CD14-positive monocyte (primary cell): ENCODE measurements around the gene MICAL1. TPM values are rescaled to one million over a fixed set of nuclear protein-coding genes. Genes with fewer than 3 reads are reported as not detected.

Experiments
- DNase-seq, 3 donors: peaks; one replicate each; pipeline ENCODE4 v3.0.0-alpha.2; 2011 to 2022
- H2AFZ ChIP-seq: 2 replicates; pipeline ENCODE4 v1.6.0; 2012; ENCODE audit warnings: mild to moderate bottlenecking, low read depth, low read length, inconsistent platforms; ENCODE audit not compliant: insufficient read depth, poor library complexity, severe bottlenecking
- H3K27ac ChIP-seq, 2 donors: 1 replicate in 1 of 2; 2 replicates in 1 of 2; pipeline ENCODE4 v1.5.1; 2012 to 2013; ENCODE audit warnings: low read length in 2 of 2, control low read depth in 1 of 2, inconsistent platforms in 1 of 2, low read depth in 1 of 2, mild to moderate bottlenecking in 1 of 2
- H3K27me3 ChIP-seq, 2 donors: one replicate each; pipeline versions ENCODE4 v1.6.0 to v1.6.1; 2011 to 2013; ENCODE audit warnings: low read length in 2 of 2; ENCODE audit not compliant: control insufficient read depth in 2 of 2, insufficient read depth in 2 of 2
- H3K36me3 ChIP-seq, 2 donors: replicated peaks in 1 of 2; 1 replicate in 1 of 2; 2 replicates in 1 of 2; pipeline versions ENCODE4 v1.5.1 to v1.6.1; 2012 to 2013; ENCODE audit warnings: low read length in 2 of 2, control low read depth in 1 of 2, inconsistent platforms in 1 of 2, mild to moderate bottlenecking in 1 of 2; ENCODE audit not compliant: insufficient read depth in 2 of 2, control insufficient read depth in 1 of 2
- H3K4me1 ChIP-seq, 2 donors: 1 replicate in 1 of 2; 2 replicates in 1 of 2; pipeline versions ENCODE4 v1.5.1 to v1.6.1; 2012 to 2013; ENCODE audit warnings: low read length in 2 of 2, control low read depth in 1 of 2, inconsistent platforms in 1 of 2, mild to moderate bottlenecking in 1 of 2, moderate library complexity in 1 of 2; ENCODE audit not compliant: insufficient read depth in 2 of 2, control insufficient read depth in 1 of 2
- H3K4me2 ChIP-seq: replicated peaks from 2 replicates; pipeline ENCODE3; 2012; ENCODE audit warnings: low read length, moderate library complexity, mild to moderate bottlenecking; ENCODE audit not compliant: poor library complexity, severe bottlenecking; ENCODE audit errors: extremely low read depth
- H3K4me3 ChIP-seq, 3 experiments: fragments of 200-600 bp in 1 of 3; sonication (generic) in 1 of 3; replicated peaks in 1 of 3; 1 replicate in 2 of 3; 2 replicates in 1 of 3; pipeline ENCODE4 v1.5.1; 2011 to 2013; ENCODE audit warnings: low read length in 3 of 3, mild to moderate bottlenecking in 3 of 3, control low read depth in 2 of 3, low read depth in 2 of 3, inconsistent platforms in 1 of 3, moderate library complexity in 1 of 3
- H3K79me2 ChIP-seq: 2 replicates; pipeline ENCODE4 v1.6.0; 2012; ENCODE audit warnings: mild to moderate bottlenecking, control low read depth, inconsistent platforms, low read length, moderate library complexity; ENCODE audit not compliant: insufficient read depth
- H3K9ac ChIP-seq: 2 replicates; pipeline ENCODE4 v1.6.0; 2017; ENCODE audit warnings: low read length, mild to moderate bottlenecking; ENCODE audit not compliant: insufficient read depth, poor library complexity, severe bottlenecking
- H3K9me3 ChIP-seq, 2 donors: replicated peaks in 1 of 2; 1 replicate in 1 of 2; 2 replicates in 1 of 2; pipeline versions ENCODE4 v1.5.1 to v1.6.1; 2012 to 2013; ENCODE audit warnings: low read length in 2 of 2, control low read depth in 1 of 2; ENCODE audit not compliant: control insufficient read depth in 1 of 2, insufficient read depth in 1 of 2
- H4K20me1 ChIP-seq: 2 replicates; pipeline ENCODE4 v1.6.0; 2012; ENCODE audit warnings: mild to moderate bottlenecking, low read length, control low read depth, moderate library complexity; ENCODE audit not compliant: insufficient read depth
- H3K27ac Mint-ChIP-seq, 7 donors: one replicate each; pipeline ENCODE4 v1.8.0; 2020; ENCODE audit warnings: mild to moderate bottlenecking in 7 of 7, mixed read lengths in 7 of 7, moderate library complexity in 6 of 7, inconsistent platforms in 2 of 7
- H3K27me3 Mint-ChIP-seq, 3 donors: one replicate each; pipeline ENCODE4 v1.8.0; 2021 to 2022; ENCODE audit warnings: low read depth in 3 of 3, mild to moderate bottlenecking in 3 of 3, mixed read lengths in 3 of 3, moderate library complexity in 3 of 3, inconsistent platforms in 1 of 3
- H3K36me3 Mint-ChIP-seq, 2 donors: one replicate each; pipeline ENCODE4 v1.8.0; 2020; ENCODE audit warnings: mixed read lengths in 2 of 2, inconsistent platforms in 1 of 2, mild to moderate bottlenecking in 1 of 2
- H3K4me1 Mint-ChIP-seq: one replicate; pipeline ENCODE4 v1.8.0; 2020; ENCODE audit warnings: mild to moderate bottlenecking, mixed read lengths
- H3K4me3 Mint-ChIP-seq, 2 donors: one replicate each; pipeline ENCODE4 v1.8.0; 2020; ENCODE audit warnings: mild to moderate bottlenecking in 2 of 2, mixed read lengths in 2 of 2, moderate library complexity in 1 of 2
- H3K9me3 Mint-ChIP-seq, 7 donors: one replicate each; pipeline ENCODE4 v1.8.0; 2020 to 2022; ENCODE audit warnings: mixed read lengths in 7 of 7, mild to moderate bottlenecking in 6 of 7, moderate library complexity in 6 of 7, inconsistent platforms in 2 of 7
- CTCF ChIP-seq: fragments of 200-600 bp; IDR thresholded peaks from one replicate; pipeline ENCODE4 v1.8.0; 2022; ENCODE audit warnings: antibody characterized with exemption, mild to moderate bottlenecking
- WGBS: methylation state at CpG from one replicate; pipeline ENCODE4 v1.1.5; 2013; ENCODE audit warnings: missing lambda C conversion rate; ENCODE audit not compliant: insufficient coverage; 5-methylcytosine and 5-hydroxymethylcytosine counted together
- intact Hi-C, 2 donors: fragments of 100-400 bp; cut with micrococcal nuclease; formaldehyde crosslinking; loops; one replicate each; pipeline versions ENCODE4 v1.15.0 to v1.15.1; 2023
- polyA plus RNA-seq, 3 donors: library from polyadenylated mRNA; depleted of rRNA in 1 of 3; unstranded in 2 of 3; stranded (reverse) in 1 of 3; fragments of 300-500 nt in 2 of 3; fragments of >200 nt in 1 of 3; fragmentation: Illumina TruSeq in 2 of 3; gene quantifications; 1 replicate in 2 of 3; 2 replicates in 1 of 3; pipeline ENCODE4 v1.2.3, GENCODE V29; 2012 to 2021

MICAL1 gene
- polyA plus RNA-seq, 3 donors, result 7.5 to 227 (median 13.2) TPM

DNA sequence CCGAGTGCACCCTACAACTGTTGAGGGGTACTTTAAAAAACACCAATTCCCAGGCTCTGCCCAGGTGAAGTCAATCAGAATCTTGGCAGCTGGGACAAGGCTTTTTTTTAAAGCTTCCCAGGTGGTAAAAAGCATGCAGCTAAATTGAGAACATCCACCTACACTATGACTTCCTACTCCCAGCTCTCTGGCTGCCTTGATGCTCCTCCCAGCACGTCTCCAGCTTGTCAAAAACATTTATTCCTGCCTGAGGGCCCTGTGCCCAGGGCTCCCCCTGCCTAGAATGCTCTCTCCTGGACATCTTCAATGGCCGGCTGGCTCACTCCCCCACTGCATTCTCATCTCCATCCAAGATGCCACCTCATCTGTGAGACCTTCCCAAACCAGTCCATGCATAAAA lies 17.5 kb upstream of the MICAL1 start:
- H3K79me2 ChIP-seq, result peaks cover 20% of the 10 kb centered on the region
- intact Hi-C loops, result no loop called here
- TF ChIP-seq CTCF, result no peak
- H3K27me3 ChIP-seq, result no peaks in the 10 kb centered on the region
- H3K9ac ChIP-seq, result no peak overlapping the region
- H3K4me3 ChIP-seq, result no peak overlapping the region
- no peak overlapping the region for H3K4me3 Mint-ChIP-seq
- H3K27ac ChIP-seq, result no peak overlapping the region
- no peak for DNase-seq
- peaks cover 29% of the 10 kb centered on the region for H4K20me1 ChIP-seq
- H3K9me3 Mint-ChIP-seq, result no peaks in the 10 kb centered on the region
- peak overlapping the region in 2 of 7 donors; percentile 21 to 47 for H3K27ac Mint-ChIP-seq
- H3K4me1 Mint-ChIP-seq, result peaks cover 17% of the 10 kb centered on the region
- peaks cover 74 to 100% of the 10 kb centered on the region in 2 donors for H3K36me3 ChIP-seq
- no peaks in the 10 kb centered on the region for H3K9me3 ChIP-seq
- no peak overlapping the region for H3K4me2 ChIP-seq
- no peaks in the 10 kb centered on the region for H3K4me1 ChIP-seq
- peaks cover 88 to 94% of the 10 kb centered on the region in 2 donors for H3K36me3 Mint-ChIP-seq
- WGBS, result 100% methylated on average over 3 of the region's 3 CpGs
- H3K27me3 Mint-ChIP-seq, result peaks cover 0 to 2% (median 0%) of the 10 kb centered on the region in 3 donors
- H2AFZ ChIP-seq, result no peak overlapping the region

DNA sequence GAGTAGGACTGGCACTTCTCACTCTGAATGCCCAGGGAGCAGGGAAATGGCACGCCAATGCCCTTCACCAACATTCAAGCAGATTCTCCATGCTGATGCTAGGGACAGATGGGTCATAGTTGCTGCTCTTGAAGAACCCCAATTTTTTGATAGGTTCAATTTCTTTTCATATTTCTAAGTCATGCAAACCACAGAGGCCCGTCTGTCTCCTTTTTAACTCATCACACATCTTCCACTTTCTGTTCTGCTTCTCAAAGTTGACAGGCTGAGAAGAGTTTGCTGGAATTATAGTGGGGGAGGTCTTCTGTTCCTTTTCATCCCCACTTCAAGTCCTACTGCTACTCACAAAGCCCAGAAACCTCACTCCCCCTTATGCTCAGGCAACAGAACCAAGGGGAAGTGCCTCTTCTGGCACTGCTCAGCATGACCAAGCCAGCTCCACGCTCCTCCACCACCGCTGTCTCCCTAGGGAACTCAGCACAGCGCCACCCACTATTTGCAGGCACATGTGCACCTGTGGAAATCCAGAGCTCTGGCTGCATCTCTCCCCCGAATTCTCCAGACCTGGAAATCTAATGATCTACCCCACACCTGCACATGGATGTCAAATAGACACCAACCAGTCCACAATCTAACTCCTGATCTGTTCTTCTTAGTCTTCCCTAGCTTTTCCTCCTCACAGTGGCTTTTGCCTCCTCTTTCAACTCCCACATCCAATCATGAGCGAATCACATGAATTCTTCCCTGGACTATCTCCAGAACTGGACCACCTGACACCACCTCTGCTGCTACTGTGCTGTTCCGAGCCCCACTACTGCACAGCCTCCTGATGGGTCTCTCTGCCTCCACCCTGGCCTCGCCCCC lies 16.8 kb upstream of the MICAL1 start:
- no peaks in the 10 kb centered on the region for H3K27me3 ChIP-seq
- peaks cover 12% of the 10 kb centered on the region for H3K79me2 ChIP-seq
- peaks cover 21% of the 10 kb centered on the region for H4K20me1 ChIP-seq
- intact Hi-C loops, result no loop called here
- H3K4me2 ChIP-seq, result no peak overlapping the region
- peaks cover 0 to 2% (median 0%) of the 10 kb centered on the region in 3 donors for H3K27me3 Mint-ChIP-seq
- no peak overlapping the region for H3K9ac ChIP-seq
- no peaks in the 10 kb centered on the region for H3K4me1 ChIP-seq
- H3K4me3 Mint-ChIP-seq, result no peak overlapping the region
- H3K4me3 ChIP-seq, result no peak overlapping the region
- no peak for TF ChIP-seq CTCF
- WGBS, result 89% methylated on average over 7 of the region's 9 CpGs
- peaks cover 79 to 100% of the 10 kb centered on the region in 2 donors for H3K36me3 ChIP-seq
- peaks cover 12% of the 10 kb centered on the region for H3K4me1 Mint-ChIP-seq
- no peaks in the 10 kb centered on the region for H3K9me3 Mint-ChIP-seq
- H3K9me3 ChIP-seq, result no peaks in the 10 kb centered on the region
- H3K27ac Mint-ChIP-seq, result peak overlapping the region in 4 of 7 donors; percentile 13 to 60 (median 18)
- peaks cover 90 to 97% of the 10 kb centered on the region in 2 donors for H3K36me3 Mint-ChIP-seq
- peak overlapping the region in 1 of 2 donors; percentile 11 for H3K27ac ChIP-seq
- no peak overlapping the region for H2AFZ ChIP-seq
- no peak for DNase-seq
